Peyer's patch (tissue), 4 donors: ENCODE results near the gene GFOD2. TPM values are rescaled to one million over a fixed set of nuclear protein-coding genes. Genes with fewer than 3 reads are reported as not detected.
A peak's percentile ranks its signal among the peaks of the same experiment; 100 is the strongest.

ENCODE experiments used
- DNase-seq, 3 donors: peaks; one replicate each; pipeline ENCODE4 v3.0.0-alpha.2; 2017 to 2019
- H3K27ac ChIP-seq, 4 donors: fragments of 200-600 bp; sonication (generic); one replicate each; pipeline ENCODE4 v1.5.1; 2016 to 2019
- H3K27me3 ChIP-seq, 2 donors: fragments of 200-600 bp; sonication (generic); one replicate each; pipeline ENCODE4 v1.5.1; 2019
- H3K36me3 ChIP-seq, 3 donors: fragments of 200-600 bp; sonication (generic); one replicate each; pipeline ENCODE4 v1.5.1; 2016 to 2019
- H3K4me1 ChIP-seq, 4 donors: fragments of 200-600 bp; sonication (generic); one replicate each; pipeline ENCODE4 v1.5.1; 2016 to 2019
- H3K4me3 ChIP-seq, 4 donors: fragments of 200-600 bp; sonication (generic); 1 replicate in 3 of 4; 2 replicates in 1 of 4; pipeline ENCODE4 v1.5.1; 2016 to 2019; ENCODE audit warnings: mild to moderate bottlenecking in 1 of 4
- H3K9me3 ChIP-seq, 4 donors: fragments of 200-600 bp; sonication (generic); one replicate each; pipeline ENCODE4 v1.5.1; 2016 to 2019; ENCODE audit warnings: mild to moderate bottlenecking in 1 of 4
- CTCF ChIP-seq, 6 experiments: fragments of 450-650 bp in 4 of 6; fragments of 200-600 bp in 2 of 6; sonication (generic) in 1 of 6; IDR thresholded peaks; one replicate each; pipeline ENCODE4 v1.5.1; 2017 to 2019; ENCODE audit warnings: antibody characterized with exemption in 6 of 6, mild to moderate bottlenecking in 3 of 6, moderate library complexity in 1 of 6
- POLR2A ChIP-seq, 2 donors: fragments of 450-650 bp; IDR thresholded peaks; one replicate each; pipeline ENCODE4 v1.5.1; 2017; ENCODE audit warnings: antibody characterized with exemption in 2 of 2, mild to moderate bottlenecking in 2 of 2, moderate library complexity in 2 of 2
- total RNA-seq, 4 donors: library from RNA; depleted of rRNA; stranded (reverse); fragments of >200 nt; gene quantifications; one replicate each; pipeline ENCODE4 v1.1.0, GENCODE V29; 2016

GFOD2 gene
- total RNA-seq, 4 donors from 2014 or later: 9.9 to 40.7 (median 24.6) TPM

GRCh38 chr16:67658849-67659674 lies 60.1 kb downstream of the GFOD2 start:
- Histone ChIP-seq H3K4me1 (peaks cover 0 to 20% (median 10%) of the 10 kb centered on the region in 4 donors), H3K27ac (peak overlapping the region in 3 of 4 donors; percentile 97 to 99 (median 97)), H3K27me3 (peaks cover 0 to 8% of the 10 kb centered on the region in 2 donors), H3K36me3 (peaks cover 0 to 9% (median 0%) of the 10 kb centered on the region in 3 donors), H3K4me3 (peak overlapping the region; percentile 73 to 93 (median 82)), H3K9me3 (no peaks in the 10 kb centered on the region)
- TF ChIP-seq POLR2A (IDR thresholded peaks at IDR 0.05): no peak
- no peak for DNase-seq

- no peak for DNase-seq
- H3K27ac ChIP-seq: no peak overlapping the region
Observed at GRCh38 chr16:67657751-67658518, 61.2 kb downstream of the GFOD2 start.

GRCh38 chr16:67657017-67657608 lies 62.0 kb downstream of the GFOD2 start:
- no peak for DNase-seq
- H3K36me3 ChIP-seq: peaks cover 0 to 3% (median 0%) of the 10 kb centered on the region in 3 donors

More at GRCh38 chr16:67657751-67658518, 61.2 kb downstream of the GFOD2 start:
- no peak overlapping the region for H3K4me3 ChIP-seq
- no peak for TF ChIP-seq POLR2A (IDR thresholded peaks at IDR 0.05)
- TF ChIP-seq CTCF (IDR thresholded peaks at IDR 0.05): no peak
- no peaks in the 10 kb centered on the region for H3K9me3 ChIP-seq
- peaks cover 0 to 3% (median 0%) of the 10 kb centered on the region in 3 donors for H3K36me3 ChIP-seq
- H3K4me1 ChIP-seq: peaks cover 0 to 30% (median 10%) of the 10 kb centered on the region in 4 donors
- peaks cover 0 to 19% of the 10 kb centered on the region in 2 donors for H3K27me3 ChIP-seq

GRCh38 chr16:67656344-67657016 lies 62.6 kb downstream of the GFOD2 start:
- DNase-seq: no peak

More at GRCh38 chr16:67657017-67657608, 62.0 kb downstream of the GFOD2 start:
- H3K27ac ChIP-seq: no peak overlapping the region
- no peak overlapping the region for H3K4me3 ChIP-seq
- H3K27me3 ChIP-seq: peaks cover 0 to 19% of the 10 kb centered on the region in 2 donors
- H3K9me3 ChIP-seq: no peaks in the 10 kb centered on the region
- peaks cover 0 to 36% (median 10%) of the 10 kb centered on the region in 4 donors for H3K4me1 ChIP-seq
- no peak for TF ChIP-seq CTCF (IDR thresholded peaks at IDR 0.05)
- no peak for TF ChIP-seq POLR2A (IDR thresholded peaks at IDR 0.05)

GRCh38 chr16:67655363-67655762 lies 63.8 kb downstream of the GFOD2 start:
- no peak for TF ChIP-seq POLR2A (IDR thresholded peaks at IDR 0.05)
- no peak for TF ChIP-seq CTCF (IDR thresholded peaks at IDR 0.05)
- peaks cover 0 to 28% (median 7%) of the 10 kb centered on the region in 4 donors for H3K4me1 ChIP-seq
- H3K36me3 ChIP-seq: peaks cover 0 to 3% (median 0%) of the 10 kb centered on the region in 3 donors
- no peak overlapping the region for H3K4me3 ChIP-seq
- H3K27me3 ChIP-seq: peaks cover 0 to 19% of the 10 kb centered on the region in 2 donors
- no peaks in the 10 kb centered on the region for H3K9me3 ChIP-seq
- DNase-seq: no peak
- no peak overlapping the region for H3K27ac ChIP-seq

More at GRCh38 chr16:67656344-67657016, 62.6 kb downstream of the GFOD2 start:
- Histone ChIP-seq H3K9me3 (no peaks in the 10 kb centered on the region), H3K4me3 (no peak overlapping the region), H3K27me3 (peaks cover 0 to 19% of the 10 kb centered on the region in 2 donors), H3K4me1 (peaks cover 0 to 34% (median 8%) of the 10 kb centered on the region in 4 donors), H3K36me3 (peaks cover 0 to 3% (median 0%) of the 10 kb centered on the region in 3 donors), H3K27ac (no peak overlapping the region)
- no peak for TF ChIP-seq CTCF (IDR thresholded peaks at IDR 0.05)
- TF ChIP-seq POLR2A (IDR thresholded peaks at IDR 0.05): no peak
